IPS-18c (cell line): ENCODE results near the gene EPHX1.
"Not testable (repeated sequence)": the region's sequence is repeated elsewhere in the genome, so short reads cannot be mapped to it uniquely, and the experiment has no call there.

ENCODE experiments used
- H3K4me3 ChIP-seq: 2 replicates; pipeline ENCODE4 v1.7.0; 2013; ENCODE audit warnings: low read depth, mild to moderate bottlenecking, low read length, moderate library complexity; ENCODE audit not compliant: insufficient read depth
- H3K9me3 ChIP-seq: one replicate; pipeline ENCODE4 v1.6.1; 2013; ENCODE audit warnings: mild to moderate bottlenecking, low read length, moderate library complexity; ENCODE audit not compliant: control insufficient read depth, insufficient read depth

The EPHX1 gene

GRCh38 chr1:225825078-225825477, 15.2 kb downstream of the EPHX1 start:
- H3K9me3 ChIP-seq: no peaks in the 10 kb centered on the region
- no peak overlapping the region for H3K4me3 ChIP-seq

- no peak overlapping the region for H3K4me3 ChIP-seq
Observed at GRCh38 chr1:225825607-225826007, 15.7 kb downstream of the EPHX1 start.

GRCh38 chr1:225827076-225827475, 17.2 kb downstream of the EPHX1 start:
- no peaks in the 10 kb centered on the region for H3K9me3 ChIP-seq
- H3K4me3 ChIP-seq: no peak overlapping the region

More at GRCh38 chr1:225825607-225826007, 15.7 kb downstream of the EPHX1 start:
- H3K9me3 ChIP-seq: no peaks in the 10 kb centered on the region

- no peak overlapping the region for H3K4me3 ChIP-seq
- H3K9me3 ChIP-seq: no peaks in the 10 kb centered on the region
Observed at GRCh38 chr1:225828706-225829345, 18.9 kb downstream of the EPHX1 start.

- no peak overlapping the region for H3K4me3 ChIP-seq
- H3K9me3 ChIP-seq: no peaks in the 10 kb centered on the region
Observed at GRCh38 chr1:225830841-225831240, 20.9 kb downstream of the EPHX1 start.

- no peak overlapping the region; the same call in 1 of the 2 replicates for H3K4me3 ChIP-seq
Observed at GRCh38 chr1:225834417-225835329, 24.7 kb downstream of the EPHX1 start.

GRCh38 chr1:225835856-225836255, 25.9 kb downstream of the EPHX1 start:
- Histone ChIP-seq H3K9me3 (no peaks in the 10 kb centered on the region), H3K4me3 (no peak overlapping the region)

More at GRCh38 chr1:225834417-225835329, 24.7 kb downstream of the EPHX1 start:
- H3K9me3 ChIP-seq: no peaks in the 10 kb centered on the region

GRCh38 chr1:225836296-225836695, 26.4 kb downstream of the EPHX1 start:
- not testable (repeated sequence) for H3K4me3 ChIP-seq, H3K9me3 ChIP-seq

GRCh38 chr1:225838793-225839192, 28.9 kb downstream of the EPHX1 start:
- Histone ChIP-seq H3K4me3 (no peak overlapping the region), H3K9me3 (no peaks in the 10 kb centered on the region)

- Histone ChIP-seq H3K4me3 (no peak overlapping the region), H3K9me3 (no peaks in the 10 kb centered on the region)
Observed at GRCh38 chr1:225840223-225840610, 30.3 kb downstream of the EPHX1 start.

- no peaks in the 10 kb centered on the region for H3K9me3 ChIP-seq
- no peak overlapping the region for H3K4me3 ChIP-seq
Observed at GRCh38 chr1:225840713-225841112, 30.8 kb downstream of the EPHX1 start.

- H3K4me3 ChIP-seq: no peak overlapping the region
- no peaks in the 10 kb centered on the region for H3K9me3 ChIP-seq
Observed at GRCh38 chr1:225842074-225842473, 32.1 kb downstream of the EPHX1 start.

- H3K9me3 ChIP-seq: no peaks in the 10 kb centered on the region
- no peak overlapping the region for H3K4me3 ChIP-seq
Observed at GRCh38 chr1:225842788-225843425, 33.0 kb downstream of the EPHX1 start.

- Histone ChIP-seq H3K9me3 (no peaks in the 10 kb centered on the region), H3K4me3 (no peak overlapping the region)
Observed at GRCh38 chr1:225843426-225843795, 33.5 kb downstream of the EPHX1 start.

- no peak overlapping the region for H3K4me3 ChIP-seq
- H3K9me3 ChIP-seq: no peaks in the 10 kb centered on the region
Observed at GRCh38 chr1:225844236-225845061, 34.5 kb downstream of the EPHX1 start.

- no peaks in the 10 kb centered on the region for H3K9me3 ChIP-seq
Observed at GRCh38 chr1:225845097-225845496, 35.2 kb downstream of the EPHX1 start.

GRCh38 chr1:225845571-225846259, 35.8 kb downstream of the EPHX1 start:
- Histone ChIP-seq H3K9me3 (peaks cover 2% of the 10 kb centered on the region), H3K4me3 (no peak overlapping the region)

More at GRCh38 chr1:225845097-225845496, 35.2 kb downstream of the EPHX1 start:
- no peak overlapping the region for H3K4me3 ChIP-seq
